Activated CD4-positive, alpha-beta memory T cell treated with anti-CD3 and anti-CD28 coated beads, Interleukin-2, amount 10 ng/mL, durations not matched to agents 7 days and 5 days (primary cell): ENCODE measurements around the gene CD300C. TPM values are rescaled to one million over a fixed set of nuclear protein-coding genes. Genes with fewer than 3 reads are reported as not detected.
A peak's percentile ranks its signal among the peaks of the same experiment; 100 is the strongest.

Experiments used
- CTCF ChIA-PET: fragments of 350-600 bp; sonication (Branson Sonifier 250); formaldehyde crosslinking; loops from one replicate; lab custom pipeline; 2021; ENCODE audit warnings: antibody characterized with exemption, inconsistent platforms; lab: Charles Lee
- POLR2A ChIA-PET: fragments of 350-600 bp; sonication (Branson Sonifier 250); formaldehyde crosslinking; loops from one replicate; lab custom pipeline; 2021; ENCODE audit warnings: antibody characterized with exemption; lab: Charles Lee
- DNase-seq: peaks from one replicate; pipeline ENCODE4 v3.0.0-alpha.2; 2020
- H3K27ac Mint-ChIP-seq: one replicate; pipeline ENCODE4 v1.8.0; 2021; ENCODE audit warnings: mild to moderate bottlenecking, mixed read lengths
- H3K27me3 Mint-ChIP-seq: one replicate; pipeline ENCODE4 v1.8.0; 2021; ENCODE audit warnings: mixed read lengths
- H3K36me3 Mint-ChIP-seq: one replicate; pipeline ENCODE4 v1.8.0; 2021; ENCODE audit warnings: low read depth, mixed read lengths
- H3K4me1 Mint-ChIP-seq: one replicate; pipeline ENCODE4 v1.8.0; 2021; ENCODE audit warnings: mixed read lengths
- H3K4me3 Mint-ChIP-seq: one replicate; pipeline ENCODE4 v1.8.0; 2021; ENCODE audit warnings: mild to moderate bottlenecking, mixed read lengths
- H3K9me3 Mint-ChIP-seq: one replicate; pipeline ENCODE4 v1.8.0; 2021; ENCODE audit warnings: mixed read lengths
- total RNA-seq, 2 experiments: library from RNA; stranded (reverse); gene quantifications; one replicate each; pipeline ENCODE4 v1.2.3, GENCODE V29; 2021

The CD300C gene
- total RNA-seq, 2 experiments from 2014 or later, result 3.9 to 4.1 TPM

DNA sequence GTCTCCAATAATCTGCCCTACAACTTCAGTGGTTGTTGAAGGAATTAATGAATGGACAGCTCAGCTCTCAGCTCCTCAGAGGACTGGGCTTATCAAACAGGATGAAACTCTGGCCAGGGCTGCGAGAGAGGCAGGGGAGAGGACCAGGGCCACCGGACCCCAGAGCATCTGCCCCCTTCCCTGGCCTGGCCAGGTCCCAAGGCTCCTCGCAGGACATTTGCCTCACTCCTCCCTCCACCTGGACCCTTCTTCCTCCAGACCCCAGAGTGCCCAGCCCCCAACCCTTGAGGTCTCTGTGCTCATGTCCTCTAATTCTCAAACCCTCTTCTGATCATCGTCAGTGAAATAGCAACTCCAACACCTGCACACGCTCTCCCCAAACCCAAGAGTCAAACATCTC, 3.7 kb downstream of the CD300C start:
- Mint-ChIP-seq H3K4me1 (peaks cover 31% of the 10 kb centered on the region), H3K27ac (no peak overlapping the region), H3K27me3 (peaks cover 21% of the 10 kb centered on the region), H3K36me3 (no peaks in the 10 kb centered on the region), H3K4me3 (no peak overlapping the region), H3K9me3 (no peaks in the 10 kb centered on the region)
- ChIA-PET POLR2A (no interaction called here), CTCF (no interaction called here)
- no peak for DNase-seq

DNA sequence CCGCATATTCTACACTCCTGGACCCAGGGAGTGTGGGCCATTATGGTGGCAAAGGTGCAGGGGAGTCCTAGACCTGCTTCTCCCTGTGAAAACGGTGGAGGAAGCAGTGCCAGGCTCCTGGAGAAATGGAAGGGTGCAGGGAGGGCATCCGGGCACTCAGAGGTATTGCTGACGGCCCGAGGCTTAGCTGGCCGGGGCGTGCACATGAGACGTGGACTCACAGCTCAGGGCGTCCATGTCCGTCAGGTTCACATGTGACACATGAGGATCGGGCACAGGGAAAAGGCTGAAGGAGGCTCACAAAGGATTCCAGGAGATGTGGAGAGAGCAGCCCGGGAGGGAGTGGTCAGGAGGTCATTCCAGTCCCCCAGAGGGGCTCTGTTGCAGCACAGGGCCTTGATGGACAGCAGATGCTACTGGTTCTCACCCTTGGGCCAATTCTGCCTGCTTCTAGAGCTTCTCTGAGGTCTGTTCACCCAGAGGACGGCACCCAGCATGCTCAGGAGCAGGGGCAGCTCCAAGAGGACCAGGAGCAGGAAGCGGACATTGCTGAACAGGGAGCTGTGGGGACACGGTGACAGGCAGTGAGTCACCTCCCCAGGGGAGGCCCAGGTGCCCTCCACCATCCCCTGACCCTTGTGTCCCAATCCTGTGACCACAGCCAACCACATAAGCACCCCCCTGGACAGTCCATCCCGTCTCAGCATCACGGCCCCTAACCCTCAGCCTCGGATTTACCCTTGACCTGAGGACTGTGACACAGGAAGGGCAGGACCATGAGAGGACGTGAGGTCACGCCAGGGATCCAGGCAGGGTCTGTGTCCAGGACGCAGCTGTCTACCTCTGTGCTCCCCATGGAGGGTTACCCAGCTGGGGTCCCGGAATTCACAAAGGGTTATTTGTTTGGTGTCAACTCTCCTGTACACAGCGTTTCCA, 4.5 kb downstream of the CD300C start:
- Mint-ChIP-seq H3K36me3 (no peaks in the 10 kb centered on the region), H3K27me3 (peaks cover 28% of the 10 kb centered on the region), H3K27ac (no peak overlapping the region), H3K4me1 (peaks cover 24% of the 10 kb centered on the region), H3K4me3 (no peak overlapping the region), H3K9me3 (no peaks in the 10 kb centered on the region)
- no peak for DNase-seq
- ChIA-PET CTCF (no interaction called here), POLR2A (no interaction called here)

DNA sequence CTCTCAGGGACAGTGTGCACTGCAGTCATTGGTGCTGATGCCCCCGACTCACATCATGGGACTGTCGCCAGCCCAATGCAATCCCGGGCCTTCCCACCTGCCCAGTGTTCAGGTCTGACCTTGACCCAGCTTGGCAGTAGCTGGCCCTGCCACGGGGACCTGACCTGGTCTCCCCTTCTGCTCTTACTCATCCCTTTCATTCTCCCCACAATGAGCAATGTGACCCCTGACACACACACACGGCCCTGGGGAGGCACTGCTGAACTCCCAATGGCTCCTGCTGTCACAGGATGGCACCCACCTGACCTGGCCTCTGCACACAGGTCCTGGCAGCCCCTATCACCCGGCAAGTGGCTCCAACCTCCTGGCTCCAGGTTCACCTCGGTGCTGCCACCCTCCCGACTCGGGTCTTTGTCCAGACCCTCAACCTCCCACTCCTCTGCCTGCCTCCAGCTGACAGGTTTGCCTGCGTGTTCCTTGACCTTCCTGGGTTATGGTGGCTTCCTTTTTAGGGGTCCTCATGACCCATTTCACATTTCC, 6.6 kb downstream of the CD300C start:
- peaks cover 5% of the 10 kb centered on the region for H3K4me1 Mint-ChIP-seq
- H3K4me3 Mint-ChIP-seq, result no peak overlapping the region
- POLR2A ChIA-PET, result no interaction called here

DNA sequence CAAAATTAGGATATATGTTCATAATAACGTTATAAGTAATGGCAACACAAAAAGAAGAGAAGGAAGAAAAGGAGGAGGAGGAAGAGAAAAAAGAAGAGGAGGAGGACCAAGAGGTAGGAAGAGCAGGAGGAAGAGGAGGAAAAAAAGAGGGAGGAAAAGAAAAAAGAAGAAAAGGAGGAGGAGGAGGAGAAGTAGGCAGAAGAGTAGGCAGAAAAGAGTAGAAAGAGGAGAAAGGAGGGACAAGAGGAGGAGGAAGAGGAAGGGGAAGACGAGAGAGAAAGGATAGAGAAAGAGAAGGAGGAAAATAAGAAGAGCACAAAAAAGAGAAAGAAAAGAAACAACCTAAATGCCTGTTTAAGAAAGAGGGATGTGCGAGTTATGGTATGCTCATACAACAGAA, 9.0 kb downstream of the CD300C start:
- CTCF ChIA-PET, result no interaction called here
- Mint-ChIP-seq H3K4me3 (no peak overlapping the region), H3K27ac (no peak overlapping the region), H3K9me3 (no peaks in the 10 kb centered on the region), H3K36me3 (no peaks in the 10 kb centered on the region), H3K27me3 (peaks cover 58% of the 10 kb centered on the region), H3K4me1 (peaks cover 3% of the 10 kb centered on the region)
- POLR2A ChIA-PET, result no interaction called here
- no peak for DNase-seq

More for the DNA sequence above, 6.6 kb downstream of the CD300C start:
- Mint-ChIP-seq H3K27me3 (peaks cover 40% of the 10 kb centered on the region), H3K27ac (no peak overlapping the region), H3K9me3 (no peaks in the 10 kb centered on the region), H3K36me3 (no peaks in the 10 kb centered on the region)
- CTCF ChIA-PET, result no interaction called here
- DNase-seq, result no peak

DNA sequence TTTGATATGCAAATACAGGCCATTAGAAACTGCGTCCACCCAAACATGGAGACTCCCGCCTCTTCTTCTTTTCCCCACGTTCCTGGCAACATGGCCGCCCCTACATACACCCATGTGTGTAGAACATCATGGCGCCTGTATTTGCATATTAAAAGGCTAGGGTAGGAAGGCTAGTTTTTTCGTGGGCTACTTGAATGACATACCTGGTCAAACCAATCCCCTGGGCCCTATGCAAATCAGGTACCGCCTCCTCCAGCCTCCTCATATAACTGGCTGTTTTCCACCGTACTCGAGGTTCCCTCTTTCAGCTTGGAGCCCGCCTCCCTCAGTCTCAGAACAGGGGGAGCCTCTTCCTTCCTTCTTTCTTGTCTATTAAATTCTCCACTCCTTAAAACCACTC, 13.8 kb downstream of the CD300C start:
- CTCF ChIA-PET, result interaction anchor here (1.1 to 2.7 kb wide), 3 partner anchors 71 to 152 kb away, joined by 5 to 7 read pairs (median 7); no protein-coding TSS in a partner anchor
- Mint-ChIP-seq H3K27me3 (peaks cover 78% of the 10 kb centered on the region), H3K4me3 (no peak overlapping the region), H3K27ac (no peak overlapping the region), H3K4me1 (peaks cover 3% of the 10 kb centered on the region), H3K36me3 (no peaks in the 10 kb centered on the region), H3K9me3 (no peaks in the 10 kb centered on the region)
- POLR2A ChIA-PET, result no interaction called here
- peak; percentile 9 for DNase-seq

DNA sequence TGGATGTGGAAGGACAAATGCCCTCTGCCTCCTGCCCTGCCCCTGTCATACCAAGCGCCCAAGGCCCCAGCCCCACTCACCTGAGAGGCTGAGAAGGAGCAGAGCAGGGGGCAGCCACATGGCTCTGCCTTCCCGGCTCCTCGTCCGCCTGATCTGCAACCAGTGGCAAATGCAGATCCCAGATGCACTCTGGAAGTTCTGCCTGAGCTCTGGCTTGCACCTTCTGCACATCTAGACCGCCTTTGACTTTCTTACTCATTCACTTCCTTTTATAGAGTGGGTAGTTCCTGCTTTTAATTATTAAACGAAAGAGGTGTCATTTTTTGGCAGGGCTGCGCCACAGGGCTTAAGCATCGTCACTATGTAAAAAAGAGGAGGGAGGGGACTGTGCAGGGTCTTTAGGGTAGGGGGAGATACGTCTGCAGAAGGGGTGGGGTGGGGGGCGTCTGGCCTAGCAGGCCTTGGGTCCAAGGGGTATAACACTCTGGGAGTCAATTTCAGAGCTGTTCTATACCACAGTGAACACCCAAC, 14.6 kb downstream of the CD300C start, which contains the start of gene CD300LB:
TSS of gene CD300LB (minus strand) at position 245 of the 531 bp plus-strand sequence. CDS start at position 120, 125 bp downstream.
- no peaks in the 10 kb centered on the region for H3K9me3 Mint-ChIP-seq
- DNase-seq, result peak; percentile 4
- no peak within 1 kb of the TSS for H3K27ac Mint-ChIP-seq
- H3K36me3 Mint-ChIP-seq, result no peaks in the 10 kb centered on the region
- no peak within 1 kb of the TSS for H3K4me3 Mint-ChIP-seq
- ChIA-PET POLR2A (interaction anchor here (1.4 kb wide), 1 partner anchor 14 kb away, joined by 3 read pairs; the partner anchor contains the start of gene CD300C), CTCF (interaction anchor here (1.0 to 2.7 kb wide), 2 partner anchors 71 to 170 kb away, joined by 3 to 7 read pairs; no protein-coding TSS in a partner anchor)
- H3K27me3 Mint-ChIP-seq, result peaks cover 73% of the 10 kb centered on the region
- H3K4me1 Mint-ChIP-seq, result peaks cover 3% of the 10 kb centered on the region

DNA sequence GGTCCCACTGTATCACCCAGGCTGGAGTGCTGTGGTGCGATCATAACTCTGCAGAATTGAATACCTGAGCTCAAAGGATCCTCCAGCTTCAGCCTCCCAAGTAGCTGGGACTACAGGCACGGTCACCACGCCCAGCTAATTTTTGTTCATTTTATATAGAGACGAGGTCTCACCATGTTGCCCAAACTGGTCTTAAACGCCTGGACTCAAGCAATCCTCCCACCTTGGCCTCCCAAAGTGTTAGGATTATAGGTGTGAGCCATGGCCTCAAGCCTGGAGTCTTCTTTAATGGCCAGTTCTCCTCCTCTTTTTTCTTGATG, 15.1 kb downstream of the CD300C start:
- no peak overlapping the region for H3K4me3 Mint-ChIP-seq
- peaks cover 70% of the 10 kb centered on the region for H3K27me3 Mint-ChIP-seq
- H3K36me3 Mint-ChIP-seq, result no peaks in the 10 kb centered on the region
- no peak overlapping the region for H3K27ac Mint-ChIP-seq
- peaks cover 3% of the 10 kb centered on the region for H3K4me1 Mint-ChIP-seq
- CTCF ChIA-PET, result interaction anchor here (1.0 to 2.7 kb wide), 2 partner anchors 72 to 170 kb away, joined by 3 to 7 read pairs; no protein-coding TSS in a partner anchor
- peak; percentile 4 for DNase-seq
- H3K9me3 Mint-ChIP-seq, result no peaks in the 10 kb centered on the region
- POLR2A ChIA-PET, result interaction anchor here (1.4 kb wide), 1 partner anchor 15 kb away, joined by 3 read pairs; the partner anchor contains the start of gene CD300C

DNA sequence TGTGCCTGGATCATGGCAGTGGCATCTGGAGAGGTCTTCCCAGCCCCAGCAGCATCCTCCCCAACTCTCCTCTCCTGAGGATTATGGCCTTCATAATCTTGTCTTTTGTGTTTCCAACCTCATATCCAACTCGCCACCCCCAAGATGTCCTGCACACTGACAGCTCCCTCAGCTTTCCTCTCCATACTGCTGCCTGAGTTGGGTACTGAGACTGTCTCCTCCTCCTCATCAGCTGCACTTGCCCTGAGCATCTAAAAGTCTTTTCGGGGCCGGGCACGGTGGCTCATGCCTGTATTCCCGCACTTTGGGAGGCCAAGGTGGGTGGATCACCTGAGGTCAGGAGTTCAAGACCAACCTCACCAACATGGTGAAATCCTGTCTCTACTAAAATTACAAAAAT, 16.7 kb downstream of the CD300C start:
- POLR2A ChIA-PET, result interaction anchor here (1.1 kb wide), 1 partner anchor 27 kb away, joined by 3 read pairs; no protein-coding TSS in a partner anchor
- peak; percentile 3 for DNase-seq
- CTCF ChIA-PET, result no interaction called here
- Mint-ChIP-seq H3K9me3 (no peaks in the 10 kb centered on the region), H3K4me3 (no peak overlapping the region), H3K36me3 (no peaks in the 10 kb centered on the region), H3K27ac (no peak overlapping the region), H3K27me3 (peaks cover 68% of the 10 kb centered on the region), H3K4me1 (peaks cover 3% of the 10 kb centered on the region)

DNA sequence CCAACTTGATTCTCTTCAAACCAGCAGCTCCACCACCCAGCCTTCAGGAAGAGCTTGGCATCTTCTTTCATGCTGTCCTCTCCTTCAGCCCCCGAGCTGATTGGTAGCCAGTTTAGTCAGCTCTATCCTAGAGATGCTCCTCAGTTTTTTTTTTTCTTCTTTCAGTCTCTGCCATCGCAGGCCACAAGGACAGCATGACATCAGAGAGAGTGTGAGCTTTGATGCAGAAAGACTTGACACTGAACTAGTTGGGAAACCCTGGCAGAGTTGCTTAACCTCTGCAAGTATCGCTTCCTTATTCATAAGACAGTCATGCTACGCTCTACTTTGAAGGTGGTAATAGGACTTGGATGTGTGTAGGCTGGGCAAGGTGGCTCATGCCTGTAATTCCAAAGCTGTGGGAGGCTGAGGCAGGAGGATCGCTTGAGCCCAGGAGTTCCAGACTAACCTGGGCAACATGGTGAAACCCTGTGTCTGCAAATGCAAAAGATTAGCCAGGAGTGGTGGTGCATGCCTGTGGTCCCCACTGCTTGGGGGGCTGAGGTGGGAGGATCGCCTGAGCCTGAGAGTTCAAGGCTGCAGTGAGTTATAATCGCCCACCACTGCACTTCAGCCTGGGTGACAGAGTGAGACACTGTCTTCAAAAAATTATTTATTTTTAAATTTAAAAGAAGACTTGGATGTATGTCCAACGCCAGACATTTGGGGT, 17.3 kb downstream of the CD300C start:
- CTCF ChIA-PET, result interaction anchor here (0.7 kb wide), 1 partner anchor 159 kb away, joined by 3 read pairs; no protein-coding TSS in a partner anchor
- Mint-ChIP-seq H3K4me3 (no peak overlapping the region), H3K9me3 (no peaks in the 10 kb centered on the region), H3K4me1 (peaks cover 3% of the 10 kb centered on the region), H3K27ac (no peak overlapping the region), H3K27me3 (peaks cover 64% of the 10 kb centered on the region), H3K36me3 (no peaks in the 10 kb centered on the region)
- POLR2A ChIA-PET, result interaction anchor here (1.1 kb wide), 1 partner anchor 26 kb away, joined by 3 read pairs; no protein-coding TSS in a partner anchor
- DNase-seq, result no peak

DNA sequence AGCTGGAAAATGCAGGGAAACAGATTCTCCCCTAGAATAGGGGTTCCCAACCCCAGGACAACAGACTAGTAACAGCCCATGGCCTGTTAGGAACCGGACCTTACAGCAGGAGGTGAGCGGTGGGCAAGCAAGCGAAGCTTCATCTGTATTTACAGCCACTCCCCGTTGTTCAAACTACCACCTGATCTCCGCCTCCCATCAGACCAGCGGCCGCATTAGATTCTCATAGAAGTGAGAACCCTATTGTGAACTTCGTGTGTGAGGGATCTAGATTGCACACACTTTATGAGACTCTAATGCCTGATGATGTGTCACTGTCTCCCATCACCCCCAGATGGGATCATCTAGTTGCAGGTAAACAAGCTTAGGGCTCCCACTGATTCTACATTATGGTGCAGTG, 18.2 kb downstream of the CD300C start:
- POLR2A ChIA-PET, result no interaction called here

DNA sequence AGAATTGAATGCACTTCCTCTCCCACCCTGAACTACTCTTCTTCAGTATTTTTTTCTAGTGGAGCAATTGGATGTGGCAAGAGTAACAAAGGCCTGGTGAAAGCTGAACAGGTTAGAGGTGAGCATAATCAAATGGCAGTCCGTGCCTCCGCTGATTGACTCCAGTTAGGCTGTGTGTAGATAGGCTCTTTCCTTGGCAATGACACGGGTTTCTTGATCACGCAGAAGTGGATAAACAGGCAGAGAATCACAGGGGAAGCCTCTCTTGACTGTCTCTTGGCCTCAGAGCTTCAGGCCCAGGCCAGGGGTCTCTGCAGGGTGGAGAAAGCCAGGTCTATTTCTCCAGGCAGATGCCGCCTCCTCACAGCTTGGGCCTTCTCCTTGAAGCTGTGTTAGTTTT, 18.8 kb downstream of the CD300C start:
- DNase-seq, result peak; percentile 9
- Mint-ChIP-seq H3K36me3 (no peaks in the 10 kb centered on the region), H3K27me3 (peaks cover 51% of the 10 kb centered on the region), H3K27ac (no peak overlapping the region), H3K9me3 (no peaks in the 10 kb centered on the region), H3K4me1 (no peaks in the 10 kb centered on the region), H3K4me3 (no peak overlapping the region)
- CTCF ChIA-PET, result no interaction called here
- POLR2A ChIA-PET, result no interaction called here

More for the DNA sequence above, 18.2 kb downstream of the CD300C start:
- no peaks in the 10 kb centered on the region for H3K36me3 Mint-ChIP-seq
- peaks cover 2% of the 10 kb centered on the region for H3K4me1 Mint-ChIP-seq
- no peak overlapping the region for H3K4me3 Mint-ChIP-seq
- no peaks in the 10 kb centered on the region for H3K9me3 Mint-ChIP-seq
- no peak overlapping the region for H3K27ac Mint-ChIP-seq
- DNase-seq, result no peak
- H3K27me3 Mint-ChIP-seq, result peaks cover 57% of the 10 kb centered on the region
- CTCF ChIA-PET, result no interaction called here

DNA sequence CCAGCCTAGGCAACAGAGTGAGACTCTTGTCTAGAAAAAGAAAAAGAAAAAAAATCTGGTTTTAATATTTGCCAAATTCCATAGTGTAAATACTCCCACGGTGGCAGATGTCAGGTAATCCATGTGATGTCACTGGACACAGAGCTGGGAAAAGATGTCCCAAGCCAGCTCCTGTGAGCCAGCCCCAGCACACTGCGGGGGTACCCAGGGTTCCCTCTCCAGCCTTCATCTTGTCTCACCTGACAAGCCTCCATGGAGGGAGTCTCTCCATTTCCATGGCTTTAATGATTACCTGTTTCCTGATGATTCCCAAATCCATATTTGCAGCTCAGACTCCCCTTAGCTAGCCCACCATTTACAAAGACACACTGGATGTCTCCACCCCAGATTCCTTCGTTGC, 19.2 kb downstream of the CD300C start:
- H3K9me3 Mint-ChIP-seq, result no peaks in the 10 kb centered on the region
- no peaks in the 10 kb centered on the region for H3K36me3 Mint-ChIP-seq
- H3K27ac Mint-ChIP-seq, result no peak overlapping the region
- DNase-seq, result peak; percentile 0
- H3K27me3 Mint-ChIP-seq, result peaks cover 48% of the 10 kb centered on the region
- no peak overlapping the region for H3K4me3 Mint-ChIP-seq
- peaks cover 2% of the 10 kb centered on the region for H3K4me1 Mint-ChIP-seq
- POLR2A ChIA-PET, result no interaction called here
- CTCF ChIA-PET, result interaction anchor here (1.0 kb wide), 1 partner anchor 147 kb away, joined by 5 read pairs; no protein-coding TSS in a partner anchor
